GM12892 (cell line): ENCODE results near the gene ODC1.

Experiments used
- POLR2A ChIP-seq: IDR thresholded peaks from 2 replicates; pipeline ENCODE4 v1.6.1; 2011; ENCODE audit warnings: low read depth, low read length, control low read depth
- POLR2AphosphoS5 ChIP-seq: IDR thresholded peaks from 2 replicates; pipeline ENCODE4 v1.6.1; 2011; ENCODE audit warnings: low read depth, low read length, control low read depth

- TF ChIP-seq POLR2A (no peak), POLR2AphosphoS5 (no peak)
Observed at GRCh38 chr2:10475811-10476660, 27.9 kb upstream of the ODC1 start.
